Peyer's patch (tissue), 4 donors: ENCODE measurements around the gene MPZ. TPM values are rescaled to one million over a fixed set of nuclear protein-coding genes. Genes with fewer than 3 reads are reported as not detected.

Experiments
- DNase-seq, 3 donors: peaks; one replicate each; pipeline ENCODE4 v3.0.0-alpha.2; 2017 to 2019
- H3K27ac ChIP-seq, 4 donors: fragments of 200-600 bp; sonication (generic); one replicate each; pipeline ENCODE4 v1.5.1; 2016 to 2019
- H3K27me3 ChIP-seq, 2 donors: fragments of 200-600 bp; sonication (generic); one replicate each; pipeline ENCODE4 v1.5.1; 2019
- H3K36me3 ChIP-seq, 3 donors: fragments of 200-600 bp; sonication (generic); one replicate each; pipeline ENCODE4 v1.5.1; 2016 to 2019
- H3K4me1 ChIP-seq, 4 donors: fragments of 200-600 bp; sonication (generic); one replicate each; pipeline ENCODE4 v1.5.1; 2016 to 2019
- H3K4me3 ChIP-seq, 4 donors: fragments of 200-600 bp; sonication (generic); 1 replicate in 3 of 4; 2 replicates in 1 of 4; pipeline ENCODE4 v1.5.1; 2016 to 2019; ENCODE audit warnings: mild to moderate bottlenecking in 1 of 4
- H3K9me3 ChIP-seq, 4 donors: fragments of 200-600 bp; sonication (generic); one replicate each; pipeline ENCODE4 v1.5.1; 2016 to 2019; ENCODE audit warnings: mild to moderate bottlenecking in 1 of 4
- CTCF ChIP-seq, 6 experiments: fragments of 450-650 bp in 4 of 6; fragments of 200-600 bp in 2 of 6; sonication (generic) in 1 of 6; IDR thresholded peaks; one replicate each; pipeline ENCODE4 v1.5.1; 2017 to 2019; ENCODE audit warnings: antibody characterized with exemption in 6 of 6, mild to moderate bottlenecking in 3 of 6, moderate library complexity in 1 of 6
- POLR2A ChIP-seq, 2 donors: fragments of 450-650 bp; IDR thresholded peaks; one replicate each; pipeline ENCODE4 v1.5.1; 2017; ENCODE audit warnings: antibody characterized with exemption in 2 of 2, mild to moderate bottlenecking in 2 of 2, moderate library complexity in 2 of 2
- total RNA-seq, 4 donors: library from RNA; depleted of rRNA; stranded (reverse); fragments of >200 nt; gene quantifications; one replicate each; pipeline ENCODE4 v1.1.0, GENCODE V29; 2016

MPZ gene
- total RNA-seq, 4 donors from 2014 or later: 1.5 to 3.3 (median 2.3) TPM; not detected in 1

GRCh38 chr1:161314201-161314981 is 4.6 kb upstream of the MPZ start, which contains the start of gene SDHC:
TSS of gene SDHC (plus strand) at chr1:161314381. CDS start at chr1:161314406, 25 bp downstream.
- peaks cover 0 to 18% (median 4%) of the 10 kb centered on the region in 4 donors for H3K4me1 ChIP-seq
- H3K27me3 ChIP-seq: no peaks in the 10 kb centered on the region
- H3K4me3 ChIP-seq: peak within 1 kb of the TSS; percentile 72 to 84 (median 78)
- peak within 1 kb of the TSS; percentile 87 to 91 (median 88) for H3K27ac ChIP-seq
- no peaks in the 10 kb centered on the region for H3K36me3 ChIP-seq
- peak in 2 of 6 experiments; percentile 24 to 26 for TF ChIP-seq CTCF (IDR thresholded peaks at IDR 0.05)
- peak; percentile 56 to 73 for TF ChIP-seq POLR2A (IDR thresholded peaks at IDR 0.05)
- H3K9me3 ChIP-seq: no peaks in the 10 kb centered on the region
- DNase-seq: peak; percentile 85 to 94 (median 89)

- no peak for DNase-seq
- H3K4me1 ChIP-seq: peaks cover 0 to 18% (median 4%) of the 10 kb centered on the region in 4 donors
- H3K27me3 ChIP-seq: no peaks in the 10 kb centered on the region
- H3K9me3 ChIP-seq: no peaks in the 10 kb centered on the region
- peak overlapping the region; percentile 87 to 91 (median 88) for H3K27ac ChIP-seq
- no peaks in the 10 kb centered on the region for H3K36me3 ChIP-seq
- TF ChIP-seq POLR2A (IDR thresholded peaks at IDR 0.05) (no peak), CTCF (IDR thresholded peaks at IDR 0.05) (peak in 1 of 6 experiments; percentile 5)
- peak overlapping the region; percentile 72 to 84 (median 78) for H3K4me3 ChIP-seq
Measured at GRCh38 chr1:161313554-161314200, 3.9 kb upstream of the MPZ start.

- Histone ChIP-seq H3K27ac (no peak overlapping the region), H3K9me3 (no peaks in the 10 kb centered on the region), H3K36me3 (no peaks in the 10 kb centered on the region), H3K27me3 (no peaks in the 10 kb centered on the region), H3K4me1 (peaks cover 0 to 18% (median 4%) of the 10 kb centered on the region in 4 donors), H3K4me3 (no peak overlapping the region)
- TF ChIP-seq POLR2A (IDR thresholded peaks at IDR 0.05): no peak
- no peak for TF ChIP-seq CTCF (IDR thresholded peaks at IDR 0.05)
- DNase-seq: no peak
Measured at GRCh38 chr1:161311595-161312181, 1.9 kb upstream of the MPZ start.

- H3K27ac ChIP-seq: no peak overlapping the region
- no peaks in the 10 kb centered on the region for H3K27me3 ChIP-seq
- H3K4me3 ChIP-seq: no peak overlapping the region
- DNase-seq: no peak
- no peaks in the 10 kb centered on the region for H3K9me3 ChIP-seq
- no peaks in the 10 kb centered on the region for H3K36me3 ChIP-seq
- H3K4me1 ChIP-seq: peaks cover 0 to 16% (median 4%) of the 10 kb centered on the region in 4 donors
- TF ChIP-seq CTCF (IDR thresholded peaks at IDR 0.05): no peak
- no peak for TF ChIP-seq POLR2A (IDR thresholded peaks at IDR 0.05)
Measured at GRCh38 chr1:161307892-161308638, 1.7 kb downstream of the MPZ start.

- H3K27ac ChIP-seq: peak overlapping the region in 2 of 4 donors; percentile 6 to 59
- H3K9me3 ChIP-seq: no peaks in the 10 kb centered on the region
- TF ChIP-seq POLR2A (IDR thresholded peaks at IDR 0.05): no peak
- DNase-seq: peak in 1 of 3 donors; percentile 53
- no peak overlapping the region for H3K4me3 ChIP-seq
- H3K36me3 ChIP-seq: no peaks in the 10 kb centered on the region
- H3K4me1 ChIP-seq: peaks cover 0 to 16% (median 4%) of the 10 kb centered on the region in 4 donors
- H3K27me3 ChIP-seq: no peaks in the 10 kb centered on the region
Measured at GRCh38 chr1:161307230-161307768, 2.5 kb downstream of the MPZ start.
